ENCODE measurements around the gene MFSD12. TPM values are rescaled to one million over a fixed set of nuclear protein-coding genes. Genes with fewer than 3 reads are reported as not detected.
A peak's percentile ranks its signal among the peaks of the same experiment; 100 is the strongest.

Gene MFSD12
- total RNA-seq, 1 donor from 2014 or later = 80.7 TPM

GRCh38 chr19:3527238-3527910, 30.0 kb downstream of the MFSD12 start:
- Histone ChIP-seq H3K36me3 (peaks cover 76% of the 10 kb centered on the region), H3K9me3 (no peaks in the 10 kb centered on the region), H3K4me3 (no peak overlapping the region), H3K27me3 (ENCODE audit: low read depth) (no peaks in the 10 kb centered on the region), H3K4me1 (no peaks in the 10 kb centered on the region), H3K27ac (no peak overlapping the region)
- no peak for DNase-seq
- ATAC-seq = no peak
- intact Hi-C loops (cut with DNase I) = no loop called here
- no peak for TF ChIP-seq CTCF (IDR thresholded peaks at IDR 0.05)

DNA sequence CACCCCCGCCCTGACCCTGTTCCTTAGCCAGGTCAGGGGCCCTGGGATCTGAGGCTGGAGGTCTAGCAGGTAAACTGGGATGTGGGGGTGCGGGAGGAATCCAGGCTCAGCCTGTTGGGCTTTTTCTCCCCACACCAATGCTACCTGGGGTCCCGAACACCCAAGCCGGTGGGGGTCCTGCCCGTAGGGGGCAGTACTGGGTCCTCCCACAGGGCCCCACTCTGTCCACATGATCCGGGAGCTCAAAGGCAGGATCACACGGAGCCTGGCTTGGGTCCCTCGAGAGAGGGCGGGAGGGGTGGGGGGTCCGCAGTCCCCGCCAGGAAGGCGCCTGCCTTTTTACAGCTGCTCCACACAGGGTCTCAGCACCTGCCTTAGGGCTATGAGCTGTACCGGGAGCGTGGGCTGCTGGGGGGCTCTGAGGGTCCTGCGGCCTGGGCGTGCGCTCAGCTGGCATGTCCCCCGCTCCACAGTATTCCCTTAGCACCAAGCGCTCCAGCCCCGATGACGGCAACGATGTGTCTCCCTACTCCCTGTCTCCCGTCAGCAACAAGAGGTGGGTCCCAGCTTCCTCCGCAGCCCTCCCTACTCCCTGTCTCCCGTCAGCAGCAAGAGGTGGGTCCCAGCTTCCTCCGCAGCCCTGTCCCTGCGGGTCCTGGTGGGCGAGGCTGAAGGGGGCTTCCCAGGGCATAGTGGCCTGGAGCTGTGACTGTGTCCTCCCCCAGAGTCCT, 30.7 kb downstream of the MFSD12 start:
- TF ChIP-seq CTCF (IDR thresholded peaks at IDR 0.05) = peak; percentile 9
- H3K9me3 ChIP-seq = no peaks in the 10 kb centered on the region
- no peak overlapping the region for H3K4me3 ChIP-seq
- H3K27ac ChIP-seq = no peak overlapping the region
- H3K27me3 ChIP-seq (ENCODE audit: low read depth) = no peaks in the 10 kb centered on the region
- H3K4me1 ChIP-seq = no peaks in the 10 kb centered on the region
- DNase-seq (no peak), ATAC-seq (no peak)
- intact Hi-C loops (cut with DNase I) = no loop called here
- peaks cover 74% of the 10 kb centered on the region for H3K36me3 ChIP-seq

DNA sequence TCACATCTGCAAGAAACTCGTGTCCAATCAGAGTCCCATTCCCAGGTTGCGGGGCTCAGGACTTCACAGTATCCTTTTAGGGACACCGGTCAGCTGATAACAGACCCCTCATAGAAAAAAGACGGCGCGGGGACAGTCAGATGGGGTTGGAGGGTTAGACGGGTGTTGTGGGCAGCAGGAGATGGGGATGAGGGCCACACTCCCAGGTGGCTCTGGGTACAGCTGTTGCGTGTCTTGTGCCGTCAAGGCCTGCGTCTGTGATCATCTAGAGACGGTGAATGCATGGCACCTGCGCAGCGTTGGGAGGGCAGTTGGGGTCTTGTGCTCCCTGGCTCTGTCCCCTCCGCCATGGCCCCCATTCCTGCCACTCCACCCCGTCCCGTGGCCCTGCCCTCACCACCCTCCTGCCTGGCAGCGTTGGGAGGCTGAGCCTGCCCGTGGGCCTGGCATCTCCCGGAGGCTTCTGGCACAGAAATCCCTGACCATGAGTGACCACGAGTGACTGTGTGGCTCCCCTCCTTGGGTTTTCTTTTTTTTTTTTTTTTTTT, 32.4 kb downstream of the MFSD12 start:
- H3K4me1 ChIP-seq = no peaks in the 10 kb centered on the region
- no peak for DNase-seq
- no peak for TF ChIP-seq CTCF (IDR thresholded peaks at IDR 0.05)
- no peak for ATAC-seq
- H3K27me3 ChIP-seq (ENCODE audit: low read depth) = no peaks in the 10 kb centered on the region
- intact Hi-C loops (cut with DNase I) = no loop called here
- H3K36me3 ChIP-seq = peaks cover 67% of the 10 kb centered on the region
- no peaks in the 10 kb centered on the region for H3K9me3 ChIP-seq
- H3K4me3 ChIP-seq = no peak overlapping the region
- no peak overlapping the region for H3K27ac ChIP-seq

GRCh38 chr19:3524078-3524842, 33.1 kb downstream of the MFSD12 start:
- Histone ChIP-seq H3K27ac (no peak overlapping the region), H3K9me3 (no peaks in the 10 kb centered on the region), H3K4me1 (no peaks in the 10 kb centered on the region), H3K4me3 (no peak overlapping the region), H3K27me3 (ENCODE audit: low read depth) (no peaks in the 10 kb centered on the region), H3K36me3 (peaks cover 74% of the 10 kb centered on the region)
- intact Hi-C loops (cut with DNase I) = no loop called here
- no peak for TF ChIP-seq CTCF (IDR thresholded peaks at IDR 0.05)
- ATAC-seq (no peak), DNase-seq (no peak)

DNA sequence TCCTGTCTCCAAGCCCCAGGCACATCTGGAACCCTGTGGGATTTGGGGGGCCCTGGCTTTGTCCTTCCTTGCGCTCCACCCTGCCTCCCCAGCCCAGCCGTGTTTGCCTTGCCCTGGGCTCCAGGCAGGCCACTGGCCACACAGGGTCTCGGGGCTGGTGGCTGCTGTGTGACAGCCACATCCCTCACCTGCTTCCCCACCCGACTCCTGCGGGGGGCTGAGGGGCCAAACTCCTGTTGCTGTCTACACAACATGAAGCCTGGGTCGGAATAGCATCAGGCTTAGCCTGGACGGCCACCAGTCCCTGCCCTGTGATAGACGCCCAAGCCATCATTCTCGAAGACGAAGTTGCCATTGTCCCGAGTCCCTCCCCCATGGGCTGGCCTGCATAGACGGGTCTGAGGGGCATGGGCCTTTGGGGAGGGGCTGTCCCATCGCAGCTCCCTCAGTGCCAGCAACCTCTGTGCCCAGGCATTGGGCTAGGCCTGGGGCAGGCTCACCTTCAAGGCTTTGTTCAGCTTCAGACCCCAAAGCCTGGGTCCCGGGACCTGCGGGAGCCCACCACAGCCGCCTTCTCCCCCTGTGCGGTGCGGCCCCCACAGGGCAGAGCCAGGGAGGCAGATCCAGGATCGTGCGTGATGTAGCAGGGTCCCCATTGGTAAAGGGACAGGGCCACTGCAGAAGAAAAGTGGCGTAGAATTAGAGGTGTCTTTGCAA, 33.9 kb downstream of the MFSD12 start:
- Histone ChIP-seq H3K4me3 (no peak overlapping the region), H3K9me3 (no peaks in the 10 kb centered on the region), H3K36me3 (peaks cover 81% of the 10 kb centered on the region), H3K4me1 (no peaks in the 10 kb centered on the region), H3K27ac (no peak overlapping the region), H3K27me3 (ENCODE audit: low read depth) (no peaks in the 10 kb centered on the region)
- no peak for TF ChIP-seq CTCF (IDR thresholded peaks at IDR 0.05)
- intact Hi-C loops (cut with DNase I) = no loop called here
- ATAC-seq (no peak), DNase-seq (no peak)

All from lower lobe of right lung (tissue), 2 donors.